NB4 (cell line): ENCODE measurements around the gene WIZ.

ENCODE experiments used
- TF ChIP-seq, protein P1 (sequence below): IDR thresholded peaks from one replicate; pipeline ENCODE4 v1.5.1; 2012; ENCODE audit warnings: low read depth, low read length
- TF ChIP-seq, protein P2 (sequence below): IDR thresholded peaks from 2 replicates; pipeline ENCODE4 v1.6.1; 2011; ENCODE audit warnings: low read depth, low read length

GRCh38 chr19:15461694-15462093 is 11.9 kb upstream of the WIZ start:
- TF ChIP-seq, protein P1, sequence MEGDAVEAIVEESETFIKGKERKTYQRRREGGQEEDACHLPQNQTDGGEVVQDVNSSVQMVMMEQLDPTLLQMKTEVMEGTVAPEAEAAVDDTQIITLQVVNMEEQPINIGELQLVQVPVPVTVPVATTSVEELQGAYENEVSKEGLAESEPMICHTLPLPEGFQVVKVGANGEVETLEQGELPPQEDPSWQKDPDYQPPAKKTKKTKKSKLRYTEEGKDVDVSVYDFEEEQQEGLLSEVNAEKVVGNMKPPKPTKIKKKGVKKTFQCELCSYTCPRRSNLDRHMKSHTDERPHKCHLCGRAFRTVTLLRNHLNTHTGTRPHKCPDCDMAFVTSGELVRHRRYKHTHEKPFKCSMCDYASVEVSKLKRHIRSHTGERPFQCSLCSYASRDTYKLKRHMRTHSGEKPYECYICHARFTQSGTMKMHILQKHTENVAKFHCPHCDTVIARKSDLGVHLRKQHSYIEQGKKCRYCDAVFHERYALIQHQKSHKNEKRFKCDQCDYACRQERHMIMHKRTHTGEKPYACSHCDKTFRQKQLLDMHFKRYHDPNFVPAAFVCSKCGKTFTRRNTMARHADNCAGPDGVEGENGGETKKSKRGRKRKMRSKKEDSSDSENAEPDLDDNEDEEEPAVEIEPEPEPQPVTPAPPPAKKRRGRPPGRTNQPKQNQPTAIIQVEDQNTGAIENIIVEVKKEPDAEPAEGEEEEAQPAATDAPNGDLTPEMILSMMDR, result no peak
- TF ChIP-seq, protein P2, sequence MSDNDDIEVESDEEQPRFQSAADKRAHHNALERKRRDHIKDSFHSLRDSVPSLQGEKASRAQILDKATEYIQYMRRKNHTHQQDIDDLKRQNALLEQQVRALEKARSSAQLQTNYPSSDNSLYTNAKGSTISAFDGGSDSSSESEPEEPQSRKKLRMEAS, result no peak
